ENCODE data around the gene DOC2B. TPM values are rescaled to one million over a fixed set of nuclear protein-coding genes. Genes with fewer than 3 reads are reported as not detected.

Gene DOC2B
- total and polyA plus RNA-seq, 2 of the 8 experiments (the other 6 are each of a cell fraction or from before 2014, with no cell fraction given): 1.3 to 3.3 TPM

GRCh38 chr17:157901-158300, 23.5 kb downstream of the DOC2B start (continued):
- TF ChIP-seq, protein P1, sequence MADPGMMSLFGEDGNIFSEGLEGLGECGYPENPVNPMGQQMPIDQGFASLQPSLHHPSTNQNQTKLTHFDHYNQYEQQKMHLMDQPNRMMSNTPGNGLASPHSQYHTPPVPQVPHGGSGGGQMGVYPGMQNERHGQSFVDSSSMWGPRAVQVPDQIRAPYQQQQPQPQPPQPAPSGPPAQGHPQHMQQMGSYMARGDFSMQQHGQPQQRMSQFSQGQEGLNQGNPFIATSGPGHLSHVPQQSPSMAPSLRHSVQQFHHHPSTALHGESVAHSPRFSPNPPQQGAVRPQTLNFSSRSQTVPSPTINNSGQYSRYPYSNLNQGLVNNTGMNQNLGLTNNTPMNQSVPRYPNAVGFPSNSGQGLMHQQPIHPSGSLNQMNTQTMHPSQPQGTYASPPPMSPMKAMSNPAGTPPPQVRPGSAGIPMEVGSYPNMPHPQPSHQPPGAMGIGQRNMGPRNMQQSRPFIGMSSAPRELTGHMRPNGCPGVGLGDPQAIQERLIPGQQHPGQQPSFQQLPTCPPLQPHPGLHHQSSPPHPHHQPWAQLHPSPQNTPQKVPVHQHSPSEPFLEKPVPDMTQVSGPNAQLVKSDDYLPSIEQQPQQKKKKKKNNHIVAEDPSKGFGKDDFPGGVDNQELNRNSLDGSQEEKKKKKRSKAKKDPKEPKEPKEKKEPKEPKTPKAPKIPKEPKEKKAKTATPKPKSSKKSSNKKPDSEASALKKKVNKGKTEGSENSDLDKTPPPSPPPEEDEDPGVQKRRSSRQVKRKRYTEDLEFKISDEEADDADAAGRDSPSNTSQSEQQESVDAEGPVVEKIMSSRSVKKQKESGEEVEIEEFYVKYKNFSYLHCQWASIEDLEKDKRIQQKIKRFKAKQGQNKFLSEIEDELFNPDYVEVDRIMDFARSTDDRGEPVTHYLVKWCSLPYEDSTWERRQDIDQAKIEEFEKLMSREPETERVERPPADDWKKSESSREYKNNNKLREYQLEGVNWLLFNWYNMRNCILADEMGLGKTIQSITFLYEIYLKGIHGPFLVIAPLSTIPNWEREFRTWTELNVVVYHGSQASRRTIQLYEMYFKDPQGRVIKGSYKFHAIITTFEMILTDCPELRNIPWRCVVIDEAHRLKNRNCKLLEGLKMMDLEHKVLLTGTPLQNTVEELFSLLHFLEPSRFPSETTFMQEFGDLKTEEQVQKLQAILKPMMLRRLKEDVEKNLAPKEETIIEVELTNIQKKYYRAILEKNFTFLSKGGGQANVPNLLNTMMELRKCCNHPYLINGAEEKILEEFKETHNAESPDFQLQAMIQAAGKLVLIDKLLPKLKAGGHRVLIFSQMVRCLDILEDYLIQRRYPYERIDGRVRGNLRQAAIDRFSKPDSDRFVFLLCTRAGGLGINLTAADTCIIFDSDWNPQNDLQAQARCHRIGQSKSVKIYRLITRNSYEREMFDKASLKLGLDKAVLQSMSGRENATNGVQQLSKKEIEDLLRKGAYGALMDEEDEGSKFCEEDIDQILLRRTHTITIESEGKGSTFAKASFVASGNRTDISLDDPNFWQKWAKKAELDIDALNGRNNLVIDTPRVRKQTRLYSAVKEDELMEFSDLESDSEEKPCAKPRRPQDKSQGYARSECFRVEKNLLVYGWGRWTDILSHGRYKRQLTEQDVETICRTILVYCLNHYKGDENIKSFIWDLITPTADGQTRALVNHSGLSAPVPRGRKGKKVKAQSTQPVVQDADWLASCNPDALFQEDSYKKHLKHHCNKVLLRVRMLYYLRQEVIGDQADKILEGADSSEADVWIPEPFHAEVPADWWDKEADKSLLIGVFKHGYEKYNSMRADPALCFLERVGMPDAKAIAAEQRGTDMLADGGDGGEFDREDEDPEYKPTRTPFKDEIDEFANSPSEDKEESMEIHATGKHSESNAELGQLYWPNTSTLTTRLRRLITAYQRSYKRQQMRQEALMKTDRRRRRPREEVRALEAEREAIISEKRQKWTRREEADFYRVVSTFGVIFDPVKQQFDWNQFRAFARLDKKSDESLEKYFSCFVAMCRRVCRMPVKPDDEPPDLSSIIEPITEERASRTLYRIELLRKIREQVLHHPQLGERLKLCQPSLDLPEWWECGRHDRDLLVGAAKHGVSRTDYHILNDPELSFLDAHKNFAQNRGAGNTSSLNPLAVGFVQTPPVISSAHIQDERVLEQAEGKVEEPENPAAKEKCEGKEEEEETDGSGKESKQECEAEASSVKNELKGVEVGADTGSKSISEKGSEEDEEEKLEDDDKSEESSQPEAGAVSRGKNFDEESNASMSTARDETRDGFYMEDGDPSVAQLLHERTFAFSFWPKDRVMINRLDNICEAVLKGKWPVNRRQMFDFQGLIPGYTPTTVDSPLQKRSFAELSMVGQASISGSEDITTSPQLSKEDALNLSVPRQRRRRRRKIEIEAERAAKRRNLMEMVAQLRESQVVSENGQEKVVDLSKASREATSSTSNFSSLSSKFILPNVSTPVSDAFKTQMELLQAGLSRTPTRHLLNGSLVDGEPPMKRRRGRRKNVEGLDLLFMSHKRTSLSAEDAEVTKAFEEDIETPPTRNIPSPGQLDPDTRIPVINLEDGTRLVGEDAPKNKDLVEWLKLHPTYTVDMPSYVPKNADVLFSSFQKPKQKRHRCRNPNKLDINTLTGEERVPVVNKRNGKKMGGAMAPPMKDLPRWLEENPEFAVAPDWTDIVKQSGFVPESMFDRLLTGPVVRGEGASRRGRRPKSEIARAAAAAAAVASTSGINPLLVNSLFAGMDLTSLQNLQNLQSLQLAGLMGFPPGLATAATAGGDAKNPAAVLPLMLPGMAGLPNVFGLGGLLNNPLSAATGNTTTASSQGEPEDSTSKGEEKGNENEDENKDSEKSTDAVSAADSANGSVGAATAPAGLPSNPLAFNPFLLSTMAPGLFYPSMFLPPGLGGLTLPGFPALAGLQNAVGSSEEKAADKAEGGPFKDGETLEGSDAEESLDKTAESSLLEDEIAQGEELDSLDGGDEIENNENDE (IDR thresholded peaks at IDR 0.05; ENCODE audit: insufficient replicate concordance, low read length): no peak
- TF ChIP-seq MAFK (IDR thresholded peaks at IDR 0.05; ENCODE audit: low read depth, low read length): no peak

Measured in H1 (cell line).